ENCODE measurements around the gene MAN2B2.

MAN2B2 gene
- total RNA-seq: 88.0 to 94.4 reads per million in 2 donors

- DNase-seq: peak; percentile 75
Measured at GRCh38 chr4:6574747-6575502, at the start of gene MAN2B2. MAN2B2 (plus strand) TSS chr4:6575189; CDS start chr4:6575211, 22 bp downstream.

DNA sequence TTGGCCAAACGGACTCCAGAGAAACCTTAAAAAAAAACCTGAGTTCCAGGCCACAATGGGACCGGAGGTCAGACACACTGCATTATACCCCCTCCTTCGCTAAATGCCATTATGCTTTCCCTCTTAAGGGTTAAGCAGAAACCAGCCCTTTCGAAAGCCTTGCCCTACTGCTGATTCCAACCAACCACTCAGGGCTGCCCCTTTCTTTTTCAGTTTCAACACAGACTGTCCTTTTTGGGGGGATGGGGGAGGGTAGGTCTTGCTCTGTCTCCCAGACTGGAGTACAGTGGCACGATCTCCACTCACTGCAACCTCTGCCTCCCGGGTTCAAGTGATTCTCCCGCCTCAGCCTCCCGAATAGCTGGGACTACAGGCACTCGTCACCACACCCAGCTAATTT lies 49.5 kb upstream of the MAN2B2 start:
- DNase-seq: no peak

- DNase-seq: no peak
Measured at GRCh38 chr4:6526156-6526555, 48.8 kb upstream of the MAN2B2 start.

DNA sequence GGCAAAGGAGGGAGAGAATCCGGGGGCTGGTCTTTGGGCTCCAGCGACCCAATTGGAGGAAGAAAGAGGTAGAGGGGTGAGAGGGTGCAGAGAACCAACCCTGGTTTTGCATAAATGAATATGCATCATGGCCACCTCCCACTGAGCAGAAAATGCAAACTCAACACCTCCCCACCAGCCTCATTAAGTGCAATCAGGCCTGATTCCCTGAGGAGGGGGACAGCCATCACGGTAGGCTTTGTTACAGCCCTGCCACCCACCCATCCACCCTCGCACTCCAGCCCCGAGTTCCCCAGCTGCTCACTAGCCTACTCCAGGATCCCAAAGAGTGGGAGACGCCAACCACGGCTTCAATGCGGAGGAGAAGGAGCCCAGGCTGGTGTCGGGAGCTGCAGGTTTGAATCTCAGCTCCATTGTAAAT lies 48.3 kb upstream of the MAN2B2 start:
- no peak for DNase-seq

DNA sequence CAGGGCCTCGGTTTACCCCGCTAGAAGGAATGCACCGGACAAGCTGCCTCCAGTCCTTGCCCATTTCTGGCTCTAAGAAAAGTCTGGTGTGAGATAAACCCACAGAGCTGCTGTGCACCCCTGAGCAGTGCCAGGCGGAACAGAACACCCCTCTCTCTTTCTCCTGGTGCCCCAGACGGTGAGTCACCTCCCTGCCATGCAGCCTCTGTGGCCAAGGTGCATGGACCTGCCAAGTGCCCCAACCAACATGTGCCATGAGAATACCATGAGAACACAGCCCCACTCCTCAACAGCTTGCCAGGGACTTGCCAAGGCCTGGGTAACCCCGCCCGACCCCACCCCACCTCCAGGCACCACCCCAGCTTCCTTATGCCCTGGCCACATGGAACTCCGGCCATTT lies 47.7 kb upstream of the MAN2B2 start:
- no peak for DNase-seq

- DNase-seq: no peak
Measured at GRCh38 chr4:6527683-6528595, 47.0 kb upstream of the MAN2B2 start.

GRCh38 chr4:6529021-6529420 lies 46.0 kb upstream of the MAN2B2 start:
- no peak for DNase-seq

GRCh38 chr4:6530301-6530700 lies 44.7 kb upstream of the MAN2B2 start:
- no peak for DNase-seq

- DNase-seq: no peak
Measured at GRCh38 chr4:6530964-6531363, 44.0 kb upstream of the MAN2B2 start.

- DNase-seq: no peak
Measured at GRCh38 chr4:6532102-6532501, 42.9 kb upstream of the MAN2B2 start.

GRCh38 chr4:6532658-6533057 lies 42.3 kb upstream of the MAN2B2 start:
- DNase-seq: no peak

- DNase-seq: no peak
Measured at GRCh38 chr4:6534050-6534449, 40.9 kb upstream of the MAN2B2 start.

GRCh38 chr4:6534618-6535328 lies 40.2 kb upstream of the MAN2B2 start:
- DNase-seq: no peak

DNA sequence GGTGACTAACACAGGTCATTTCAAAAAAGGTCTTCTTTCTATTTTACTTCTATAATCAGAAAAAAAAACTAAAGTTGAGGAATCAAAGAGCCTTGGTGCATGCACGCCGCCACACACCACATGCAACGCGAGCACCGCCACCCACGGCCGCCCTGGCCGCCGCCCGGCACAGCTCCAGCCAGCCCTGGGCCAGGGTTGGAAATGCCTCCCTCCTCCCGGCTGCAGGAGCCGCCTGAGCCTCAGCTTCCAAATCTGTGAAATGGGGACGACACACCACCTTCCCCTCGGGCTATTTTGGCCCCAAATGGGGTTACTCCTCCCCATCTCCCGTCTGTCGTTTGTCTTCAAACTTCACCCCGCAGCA lies 39.7 kb upstream of the MAN2B2 start:
- no peak for DNase-seq

DNA sequence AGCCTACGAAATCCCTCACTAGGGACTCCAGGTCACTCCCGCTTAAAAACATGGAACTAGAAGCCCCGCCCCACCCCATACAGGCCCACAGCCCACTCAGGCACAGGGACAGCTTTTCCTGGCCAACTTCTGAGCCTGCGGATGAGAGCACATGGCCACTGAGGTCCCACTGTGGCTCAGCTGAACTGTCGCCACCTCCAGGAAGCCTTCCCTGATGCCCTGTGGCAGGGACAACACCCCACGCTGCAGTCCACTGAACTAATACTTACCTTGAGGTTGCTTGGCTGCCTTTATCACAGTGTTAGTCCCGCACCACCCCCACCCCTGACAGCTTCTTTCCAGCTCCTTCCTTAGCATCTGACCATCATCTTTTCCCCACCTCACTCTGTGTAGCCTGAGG lies 39.3 kb upstream of the MAN2B2 start:
- DNase-seq: no peak

DNA sequence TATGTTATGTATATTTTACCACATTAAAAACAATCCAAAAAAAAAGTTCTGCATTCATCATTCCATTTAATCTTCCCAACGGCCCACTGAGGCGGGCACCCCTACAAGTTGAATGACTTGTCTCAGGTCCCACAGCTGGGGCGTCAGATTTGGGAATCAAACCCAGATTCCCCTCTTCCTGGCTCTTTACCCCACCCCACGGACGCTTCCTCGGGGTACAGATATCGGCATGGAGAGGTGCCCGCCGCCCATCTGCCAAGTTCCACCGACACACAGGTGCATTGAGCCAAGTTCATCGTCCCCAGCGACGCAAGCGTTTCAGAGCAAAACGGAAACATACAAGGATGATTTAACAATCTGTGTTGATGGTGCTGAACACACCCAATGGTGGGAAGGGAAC lies 36.9 kb upstream of the MAN2B2 start:
- DNase-seq: no peak

DNA sequence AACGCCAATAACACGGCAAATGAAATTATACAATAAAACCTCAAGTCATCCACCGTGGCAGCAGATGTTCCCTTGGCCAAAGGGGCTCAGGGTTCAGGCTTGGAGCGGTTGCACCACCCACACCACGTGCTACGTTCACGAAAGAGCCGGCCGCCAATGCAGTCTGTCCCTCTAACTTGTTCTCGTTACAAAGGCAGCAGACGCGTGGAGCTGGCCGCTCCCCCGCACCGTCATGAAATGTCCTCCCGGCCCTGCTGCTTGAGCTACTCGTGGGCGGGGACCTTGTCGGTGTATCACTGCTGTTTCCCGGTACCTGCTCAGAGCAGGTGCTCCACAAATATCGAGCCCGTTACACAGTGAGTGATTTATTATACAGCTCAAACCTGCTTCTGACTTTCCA lies 36.4 kb upstream of the MAN2B2 start:
- DNase-seq: no peak

GRCh38 chr4:6539009-6539764 lies 35.8 kb upstream of the MAN2B2 start:
- no peak for DNase-seq

DNA sequence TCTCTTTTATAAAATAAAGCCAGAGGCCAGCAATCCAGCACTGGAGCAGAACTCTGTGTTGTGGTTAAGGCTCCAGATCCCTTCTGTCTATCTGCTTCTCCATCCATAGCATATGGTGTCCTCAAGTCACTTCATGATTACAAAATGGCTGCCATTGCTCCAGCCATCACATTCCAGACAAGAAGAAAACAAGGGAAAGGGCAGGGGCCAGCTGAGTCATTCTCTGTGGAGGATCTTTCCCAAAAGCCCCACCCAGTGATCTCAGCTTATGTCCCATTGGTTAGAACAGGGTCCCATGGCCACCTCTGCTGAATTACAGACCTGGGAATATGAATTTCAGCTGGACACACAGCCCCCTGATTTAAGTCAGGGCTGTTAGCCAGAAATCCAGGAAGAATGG lies 34.1 kb upstream of the MAN2B2 start:
- DNase-seq: no peak

GRCh38 chr4:6541789-6542188 lies 33.2 kb upstream of the MAN2B2 start:
- DNase-seq: no peak

DNA sequence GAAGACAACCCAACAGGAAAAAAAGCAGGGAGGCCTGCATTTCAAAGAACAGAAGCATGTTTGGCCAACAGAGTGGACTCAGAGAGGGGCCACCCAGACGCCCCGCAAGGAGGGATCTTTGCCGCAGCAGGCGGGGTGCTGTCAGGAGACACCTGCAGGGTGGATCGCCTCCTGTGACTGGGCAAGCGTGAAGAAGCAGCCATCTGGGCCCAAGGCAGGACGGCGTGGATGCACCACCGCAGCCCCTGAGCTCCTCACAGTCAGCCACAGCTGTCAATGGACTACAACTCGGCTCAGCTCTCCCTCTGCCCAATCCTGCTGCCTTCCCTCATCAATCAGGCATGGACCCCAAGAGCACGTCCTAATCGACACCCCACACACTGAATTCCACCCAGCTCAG lies 32.0 kb upstream of the MAN2B2 start:
- no peak for DNase-seq

GRCh38 chr4:6546091-6546490 lies 28.9 kb upstream of the MAN2B2 start:
- no peak for DNase-seq
